MCF 10A (cell line): ENCODE measurements around the gene ZNF519. TPM values are rescaled to one million over a fixed set of nuclear protein-coding genes. Genes with fewer than 3 reads are reported as not detected.
"Not testable (repeated sequence)": the region's sequence is repeated elsewhere in the genome, so short reads cannot be mapped to it uniquely, and the experiment has no call there.

Experiments
- BruUV-seq: library from RNA; stranded (reverse); fragments of 400-500 nt; replicated peaks from 2 replicates; lab custom pipeline; 2021; lab: Mats Ljungman, UMichigan
- CTCF ChIA-PET: fragments of 300-600 bp; sonication (Branson Sonifier 250); formaldehyde crosslinking; extraction: SDS; loops from one replicate; lab custom pipeline; 2021; ENCODE audit warnings: antibody characterized with exemption, inconsistent platforms; lab: Yijun Ruan, JAX
- POLR2A ChIA-PET: fragments of 300-600, 350-650 bp; sonication (Branson Sonifier 250); formaldehyde crosslinking; extraction: SDS; loops from one replicate; lab custom pipeline; 2020; ENCODE audit warnings: antibody characterized with exemption, inconsistent platforms; lab: Yijun Ruan, JAX
- DNase-seq: peaks from one replicate; pipeline ENCODE4 v3.0.0-alpha.2; 2018; ENCODE audit not compliant: unreplicated experiment
- H3K27ac Mint-ChIP-seq: one replicate; pipeline ENCODE4 v1.8.0; 2022; ENCODE audit warnings: mild to moderate bottlenecking, low read depth, mixed read lengths; ENCODE audit not compliant: unreplicated experiment
- H3K27me3 Mint-ChIP-seq: one replicate; pipeline ENCODE4 v1.8.0; 2022; ENCODE audit warnings: mixed read lengths; ENCODE audit not compliant: insufficient read depth, unreplicated experiment
- H3K36me3 Mint-ChIP-seq: one replicate; pipeline ENCODE4 v1.8.0; 2022; ENCODE audit warnings: mild to moderate bottlenecking, moderate library complexity, mixed read lengths; ENCODE audit not compliant: insufficient read depth, unreplicated experiment
- H3K4me1 Mint-ChIP-seq: one replicate; pipeline ENCODE4 v1.8.0; 2022; ENCODE audit warnings: mixed read lengths; ENCODE audit not compliant: insufficient read depth, unreplicated experiment
- H3K4me3 Mint-ChIP-seq: one replicate; pipeline ENCODE4 v1.8.0; 2022; ENCODE audit warnings: mild to moderate bottlenecking, moderate library complexity, mixed read lengths; ENCODE audit not compliant: unreplicated experiment
- H3K9me3 Mint-ChIP-seq: one replicate; pipeline ENCODE4 v1.8.0; 2022; ENCODE audit warnings: mixed read lengths; ENCODE audit not compliant: unreplicated experiment
- CTCF ChIP-seq: fragments of 200-600 bp; IDR thresholded peaks from one replicate; pipeline ENCODE4 v1.8.0; 2022; ENCODE audit warnings: antibody characterized with exemption, mild to moderate bottlenecking; ENCODE audit not compliant: unreplicated experiment
- intact Hi-C: fragments of 100-400 bp; cut with micrococcal nuclease; formaldehyde crosslinking; loops from 2 replicates; pipeline ENCODE4 v1.14.1; 2022
- total RNA-seq: library from RNA; stranded (reverse); gene quantifications from 2 replicates; pipeline ENCODE4 v1.2.3, GENCODE V29; 2022

The ZNF519 gene
- total RNA-seq, 1 experiment from 2014 or later: 6.0 TPM

- Mint-ChIP-seq H3K4me3 (no peak overlapping the region), H3K36me3 (no peaks in the 10 kb centered on the region), H3K27ac (no peak overlapping the region), H3K9me3 (no peaks in the 10 kb centered on the region), H3K27me3 (no peaks in the 10 kb centered on the region), H3K4me1 (no peaks in the 10 kb centered on the region)
- no peak for DNase-seq
- TF ChIP-seq CTCF: no peak
- ChIA-PET CTCF (no interaction called here), POLR2A (no interaction called here)
- intact Hi-C loops: no loop called here
- BruUV-seq: no TSS peak
These were observed 12.3 kb upstream of the ZNF519 start for GRCh38 chr18:14144628-14144895.

- H3K36me3 Mint-ChIP-seq, DNase-seq, H3K9me3 Mint-ChIP-seq, H3K27me3 Mint-ChIP-seq, H3K27ac Mint-ChIP-seq, POLR2A ChIA-PET, BruUV-seq, H3K4me3 Mint-ChIP-seq, intact Hi-C loops, H3K4me1 Mint-ChIP-seq: not testable (repeated sequence)
- CTCF ChIA-PET: interaction anchor here (0.5 kb wide), 1 partner anchor 847 kb away, joined by 3 read pairs; no protein-coding TSS in a partner anchor
These were observed 11.8 kb upstream of the ZNF519 start for GRCh38 chr18:14143871-14144627.

- POLR2A ChIA-PET, H3K4me1 Mint-ChIP-seq, H3K9me3 Mint-ChIP-seq, H3K4me3 Mint-ChIP-seq, H3K27ac Mint-ChIP-seq, H3K36me3 Mint-ChIP-seq, BruUV-seq, intact Hi-C loops, DNase-seq, H3K27me3 Mint-ChIP-seq: not testable (repeated sequence)
- CTCF ChIA-PET: interaction anchor here (0.5 kb wide), 1 partner anchor 848 kb away, joined by 3 read pairs; no protein-coding TSS in a partner anchor
These were observed 11.2 kb upstream of the ZNF519 start for GRCh38 chr18:14143396-14143795.

GRCh38 chr18:14142177-14142576 lies 9.9 kb upstream of the ZNF519 start:
- H3K27me3 Mint-ChIP-seq, BruUV-seq, H3K27ac Mint-ChIP-seq, intact Hi-C loops, POLR2A ChIA-PET, H3K4me1 Mint-ChIP-seq, H3K9me3 Mint-ChIP-seq, DNase-seq, H3K4me3 Mint-ChIP-seq, H3K36me3 Mint-ChIP-seq, CTCF ChIA-PET: not testable (repeated sequence)

- intact Hi-C loops, H3K36me3 Mint-ChIP-seq, H3K27me3 Mint-ChIP-seq, H3K27ac Mint-ChIP-seq, H3K4me3 Mint-ChIP-seq, H3K9me3 Mint-ChIP-seq, DNase-seq, POLR2A ChIA-PET, CTCF ChIA-PET, H3K4me1 Mint-ChIP-seq, BruUV-seq: not testable (repeated sequence)
These were observed 7.3 kb upstream of the ZNF519 start for GRCh38 chr18:14139583-14139982.

- H3K27ac Mint-ChIP-seq, CTCF ChIA-PET, intact Hi-C loops, BruUV-seq, H3K36me3 Mint-ChIP-seq, H3K9me3 Mint-ChIP-seq, H3K4me3 Mint-ChIP-seq, H3K4me1 Mint-ChIP-seq, POLR2A ChIA-PET, H3K27me3 Mint-ChIP-seq: not testable (repeated sequence)
- peak; percentile 16 for DNase-seq
These were observed 5.7 kb upstream of the ZNF519 start for GRCh38 chr18:14137971-14138370.

- Mint-ChIP-seq H3K4me1 (peaks cover 22% of the 10 kb centered on the region), H3K4me3 (peak overlapping the region; percentile 82), H3K36me3 (peaks cover 13% of the 10 kb centered on the region), H3K27ac (peak overlapping the region; percentile 78)
- DNase-seq, intact Hi-C loops, H3K9me3 Mint-ChIP-seq, CTCF ChIA-PET, POLR2A ChIA-PET, H3K27me3 Mint-ChIP-seq: not testable (repeated sequence)
- TSS peak; percentile 68 for BruUV-seq
These were observed 452 bp downstream of the ZNF519 start for GRCh38 chr18:14131696-14132270.

- H3K9me3 Mint-ChIP-seq, CTCF ChIA-PET, intact Hi-C loops, H3K27ac Mint-ChIP-seq, BruUV-seq, DNase-seq, POLR2A ChIA-PET, H3K27me3 Mint-ChIP-seq: not testable (repeated sequence)
- peaks cover 22% of the 10 kb centered on the region for H3K4me1 Mint-ChIP-seq
- H3K36me3 Mint-ChIP-seq: peaks cover 13% of the 10 kb centered on the region
- H3K4me3 Mint-ChIP-seq: peak overlapping the region; percentile 82
These were observed 1.4 kb downstream of the ZNF519 start for GRCh38 chr18:14130804-14131203.
